ENCODE data around the gene PEX5L. TPM values are rescaled to one million over a fixed set of nuclear protein-coding genes. Genes with fewer than 3 reads are reported as not detected.
"Not testable (repeated sequence)": the region's sequence is repeated elsewhere in the genome, so short reads cannot be mapped to it uniquely, and the experiment has no call there.

Gene PEX5L
- polyA plus RNA-seq, 3 donors: 0.27 to 0.52 (median 0.52) TPM

GRCh38 chr3:180008318-180008717 is 28.4 kb downstream of the PEX5L start:
- DNase-seq: not testable (repeated sequence)

- no peak for DNase-seq
These were observed 32.2 kb downstream of the PEX5L start for GRCh38 chr3:180004542-180004941.

GRCh38 chr3:180002006-180002405 is 34.7 kb downstream of the PEX5L start:
- DNase-seq: no peak

- no peak for DNase-seq
These were observed 36.2 kb downstream of the PEX5L start for GRCh38 chr3:180000500-180000899.

- no peak for DNase-seq
These were observed 41.3 kb downstream of the PEX5L start for GRCh38 chr3:179995406-179995805.

- no peak for DNase-seq
These were observed 44.9 kb downstream of the PEX5L start for GRCh38 chr3:179991883-179992282.

GRCh38 chr3:179991104-179991503 is 45.6 kb downstream of the PEX5L start:
- DNase-seq: no peak

GRCh38 chr3:179981646-179982045 is 55.1 kb downstream of the PEX5L start:
- no peak for DNase-seq

- no peak for DNase-seq
These were observed 59.4 kb downstream of the PEX5L start for GRCh38 chr3:179977356-179977755.

- no peak for DNase-seq
These were observed 62.8 kb downstream of the PEX5L start for GRCh38 chr3:179973931-179974361.

GRCh38 chr3:179972881-179973423 is 63.8 kb downstream of the PEX5L start:
- no peak for DNase-seq

GRCh38 chr3:179971280-179971679 is 65.5 kb downstream of the PEX5L start:
- no peak for DNase-seq

- no peak for DNase-seq
These were observed 66.0 kb downstream of the PEX5L start for GRCh38 chr3:179970746-179971145.

GRCh38 chr3:179969525-179969924 is 67.2 kb downstream of the PEX5L start:
- DNase-seq: no peak

GRCh38 chr3:179967622-179968021 is 69.1 kb downstream of the PEX5L start:
- no peak for DNase-seq

- no peak for DNase-seq
These were observed 71.8 kb downstream of the PEX5L start for GRCh38 chr3:179964890-179965289.

GRCh38 chr3:179962629-179963387 is 73.9 kb downstream of the PEX5L start:
- DNase-seq: no peak

- DNase-seq: no peak
These were observed 75.0 kb downstream of the PEX5L start for GRCh38 chr3:179961703-179962078.

GRCh38 chr3:179961071-179961702 is 75.5 kb downstream of the PEX5L start:
- DNase-seq: no peak

- DNase-seq: no peak
These were observed 78.0 kb downstream of the PEX5L start for GRCh38 chr3:179958759-179959158.

- no peak for DNase-seq
These were observed 78.6 kb downstream of the PEX5L start for GRCh38 chr3:179958143-179958542.

- DNase-seq: no peak
These were observed 79.4 kb downstream of the PEX5L start for GRCh38 chr3:179957264-179957845.

GRCh38 chr3:179956416-179956830 is 80.3 kb downstream of the PEX5L start:
- no peak for DNase-seq
